Measurements from ENCODE around the gene ANKEF1. TPM values are rescaled to one million over a fixed set of nuclear protein-coding genes. Genes with fewer than 3 reads are reported as not detected.

The ANKEF1 gene
- total and polyA plus RNA-seq, 8 donors, result 5.3 to 7.5 (median 6.3) TPM

- intact Hi-C loops (cut with DNase I), result no loop called here
- Histone ChIP-seq H3K27me3 (no peaks in the 10 kb centered on the region), H3K9me3 (no peaks in the 10 kb centered on the region), H3K27ac (no peak overlapping the region), H3K4me3 (no peak overlapping the region), H3K36me3 (no peaks in the 10 kb centered on the region), H3K4me1 (no peaks in the 10 kb centered on the region)
- DNase-seq (no peak), ATAC-seq (no peak)
- TF ChIP-seq CTCF (IDR thresholded peaks at IDR 0.05), result no peak
Measured at GRCh38 chr20:10093087-10093591, 58.4 kb downstream of the ANKEF1 start.

- no peak overlapping the region for H3K27ac ChIP-seq
- no peak overlapping the region for H3K4me3 ChIP-seq
- no peaks in the 10 kb centered on the region for H3K9me3 ChIP-seq
- intact Hi-C loops (cut with DNase I), result no loop called here
- no peak for DNase-seq
- H3K27me3 ChIP-seq, result no peaks in the 10 kb centered on the region
- no peaks in the 10 kb centered on the region for H3K4me1 ChIP-seq
- no peaks in the 10 kb centered on the region for H3K36me3 ChIP-seq
- TF ChIP-seq CTCF (IDR thresholded peaks at IDR 0.05), result no peak
- no peak for ATAC-seq
Measured at GRCh38 chr20:10094566-10095173, 59.9 kb downstream of the ANKEF1 start.

- no peak overlapping the region for H3K4me3 ChIP-seq
- TF ChIP-seq CTCF (IDR thresholded peaks at IDR 0.05), result no peak
- no peak overlapping the region for H3K27ac ChIP-seq
- no peaks in the 10 kb centered on the region for H3K4me1 ChIP-seq
- ATAC-seq, result no peak
- no peak for DNase-seq
- no peaks in the 10 kb centered on the region for H3K9me3 ChIP-seq
- no peaks in the 10 kb centered on the region for H3K36me3 ChIP-seq
- intact Hi-C loops (cut with DNase I), result no loop called here
- H3K27me3 ChIP-seq, result no peaks in the 10 kb centered on the region
Measured at GRCh38 chr20:10096790-10097189, 62.0 kb downstream of the ANKEF1 start.

- Histone ChIP-seq H3K36me3 (no peaks in the 10 kb centered on the region), H3K4me3 (no peak overlapping the region), H3K9me3 (peaks cover 0 to 8% of the 10 kb centered on the region in 2 donors), H3K27me3 (no peaks in the 10 kb centered on the region), H3K27ac (no peak overlapping the region), H3K4me1 (no peaks in the 10 kb centered on the region)
- ATAC-seq (no peak), DNase-seq (no peak)
- intact Hi-C loops (cut with DNase I), result no loop called here
- no peak for TF ChIP-seq CTCF (IDR thresholded peaks at IDR 0.05)
Measured at GRCh38 chr20:10105046-10105445, 70.3 kb downstream of the ANKEF1 start.

Other genes starting within 250 kb of the ANKEF1 start
- under 1 TPM in 1 of 2 donors, not detected in 1; 0.15 TPM for gene PAK5, start 195.9 kb upstream of the ANKEF1 start, total RNA-seq
- under 1 TPM; 0.30 to 0.46 (median 0.39) TPM for gene PAK5, start 195.9 kb upstream of the ANKEF1 start, polyA plus RNA-seq (ENCODE audit: insufficient read length in 6 of 6)
- 1 to 10 TPM; 1.5 to 3.7 TPM for gene SNAP25, start 183.8 kb downstream of the ANKEF1 start, total RNA-seq
- gene SNAP25, start 183.8 kb downstream of the ANKEF1 start, polyA plus RNA-seq (ENCODE audit: insufficient read length in 6 of 6), result 10 to 100 TPM in 3 of 6 donors, 1 to 10 TPM in 3; 5.3 to 11.7 (median 9.1) TPM